GM18517 (cell line): ENCODE data around the gene TMEM250.

ENCODE experiments used
- ATAC-seq: cut with Tn5 transposase; IDR thresholded peaks from one replicate; pipeline ENCODE4 v1.9.1; 2021; ENCODE audit warnings: mild to moderate bottlenecking, moderate library complexity; ENCODE audit not compliant: unreplicated experiment

Gene TMEM250

GRCh38 chr9:136133191-136133958 is 14.7 kb upstream of the TMEM250 start:
- no peak for ATAC-seq

- no peak for ATAC-seq
These were observed 13.9 kb upstream of the TMEM250 start for GRCh38 chr9:136132512-136133050.

DNA sequence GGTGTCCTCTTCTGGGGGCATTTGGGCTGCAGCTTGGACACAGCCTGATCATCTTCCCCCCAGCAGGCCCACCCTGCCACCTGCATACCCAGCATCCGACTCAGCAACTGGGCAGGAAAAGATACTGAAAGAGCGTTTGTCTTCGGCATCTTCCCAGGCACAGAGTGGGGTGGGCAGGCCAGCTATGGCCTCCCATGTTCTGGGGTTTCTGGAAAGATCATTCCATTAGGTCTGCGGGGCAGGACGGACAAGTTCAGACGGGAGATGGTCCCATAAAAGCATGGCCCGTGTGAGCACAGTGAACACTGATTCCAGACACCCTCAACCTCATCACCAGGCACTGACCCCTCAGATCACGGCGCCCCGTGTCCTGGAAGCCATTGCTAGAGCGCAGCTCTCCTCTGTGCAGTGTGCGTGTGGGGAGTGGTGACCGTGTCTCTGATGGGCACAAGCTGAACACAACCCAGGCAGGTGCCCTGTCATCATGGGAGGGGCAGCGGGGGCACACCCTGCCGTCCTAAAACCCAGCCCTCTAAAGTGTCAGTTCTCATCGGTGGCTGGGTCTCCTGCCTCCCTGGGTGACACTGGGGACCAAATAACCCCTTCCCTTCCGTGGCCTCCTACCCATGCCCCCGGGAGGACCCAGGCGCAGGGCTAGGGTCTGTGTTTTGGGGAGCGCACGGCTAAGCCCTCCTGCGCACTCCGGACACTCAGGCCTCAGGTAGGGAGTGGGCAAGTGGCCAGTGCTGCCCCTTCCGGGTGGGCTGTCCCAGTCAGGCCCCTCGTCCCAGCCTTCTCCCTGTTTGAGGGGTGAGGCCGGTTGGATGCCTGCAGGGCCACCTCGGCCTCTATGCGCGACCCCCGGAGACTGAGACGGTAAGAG is 13.2 kb upstream of the TMEM250 start:
- no peak for ATAC-seq

GRCh38 chr9:136129176-136129575 is 10.5 kb upstream of the TMEM250 start:
- ATAC-seq: no peak

DNA sequence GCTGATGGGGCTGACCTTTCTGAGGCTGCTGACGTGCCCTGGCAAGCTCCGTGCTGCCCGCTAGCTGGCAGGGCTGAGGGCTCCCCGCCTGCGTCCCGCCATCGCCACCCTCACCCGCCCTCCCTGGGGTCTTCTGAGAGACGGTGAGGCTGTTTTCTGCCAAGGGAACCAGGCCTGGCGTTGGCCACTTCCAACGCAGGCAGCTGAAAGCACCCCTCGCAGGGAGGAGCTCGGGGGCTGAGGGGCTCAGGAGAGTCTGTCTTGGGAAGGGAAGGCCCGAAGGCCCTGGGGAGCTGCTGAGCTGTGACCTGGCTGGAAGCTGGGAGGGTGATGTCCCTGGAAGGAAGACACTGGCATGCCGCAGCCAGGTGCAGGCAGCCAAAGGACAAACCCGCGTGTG is 9.8 kb upstream of the TMEM250 start:
- ATAC-seq: no peak

GRCh38 chr9:136127313-136127712 is 8.6 kb upstream of the TMEM250 start:
- no peak for ATAC-seq

DNA sequence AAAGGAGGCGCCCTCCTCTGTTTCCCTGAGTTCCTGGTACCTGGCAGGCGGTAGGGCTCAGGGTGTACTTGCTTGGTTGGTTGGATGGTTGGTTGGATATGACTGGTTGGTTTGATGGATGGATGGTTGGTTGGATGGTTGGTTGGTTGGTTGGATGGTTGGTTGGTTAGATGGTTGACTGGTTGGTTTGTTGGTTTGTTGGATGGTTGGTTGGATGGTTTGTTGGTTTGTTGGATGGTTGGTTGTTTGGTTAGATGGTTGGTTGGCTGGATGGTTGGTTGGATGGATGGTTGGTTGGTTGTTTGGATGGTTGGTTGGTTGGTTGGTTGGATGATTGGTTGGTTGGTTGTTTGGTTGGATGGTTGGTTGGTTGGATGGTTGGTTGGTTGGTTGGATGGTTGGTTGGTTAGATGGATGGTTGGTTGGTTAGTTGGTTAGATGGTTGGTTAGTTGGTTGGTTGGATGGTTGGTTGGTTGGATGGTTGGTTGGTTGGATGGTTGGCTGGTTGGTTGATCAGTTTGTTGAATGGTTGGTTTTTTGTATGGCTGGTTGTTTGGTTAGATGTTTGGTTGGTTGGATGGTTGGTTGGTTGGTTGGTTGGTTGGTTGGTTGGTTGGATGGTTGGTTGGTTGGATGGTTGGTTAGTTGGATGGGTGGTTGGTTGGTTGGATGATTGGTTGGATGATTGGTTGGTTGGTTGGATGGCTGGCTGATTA is 6.5 kb upstream of the TMEM250 start:
- ATAC-seq: no peak

GRCh38 chr9:136122425-136123383 is 4.0 kb upstream of the TMEM250 start:
- no peak for ATAC-seq

- no peak for ATAC-seq
These were observed 3.1 kb upstream of the TMEM250 start for GRCh38 chr9:136121801-136122200.

DNA sequence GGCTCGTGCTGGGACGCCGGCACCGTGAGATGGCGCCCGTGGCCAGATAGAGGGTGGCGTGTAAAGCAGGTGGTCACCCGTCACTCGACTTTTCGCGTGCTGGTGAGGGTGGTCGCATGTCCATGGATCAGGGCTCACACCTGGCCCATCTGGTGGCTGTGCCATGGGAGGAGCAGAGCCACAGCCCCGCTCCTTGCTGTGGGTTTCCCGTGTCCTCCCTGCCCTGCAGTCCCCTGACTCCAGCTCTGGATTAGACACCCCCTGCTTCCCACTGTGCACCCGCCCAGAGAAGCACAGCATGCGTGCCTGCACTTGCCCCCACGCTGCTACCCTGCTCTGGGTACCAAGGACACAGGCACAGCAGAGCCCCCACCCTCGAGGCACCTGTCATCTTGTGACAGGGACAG is 1.8 kb upstream of the TMEM250 start:
- ATAC-seq: no peak

DNA sequence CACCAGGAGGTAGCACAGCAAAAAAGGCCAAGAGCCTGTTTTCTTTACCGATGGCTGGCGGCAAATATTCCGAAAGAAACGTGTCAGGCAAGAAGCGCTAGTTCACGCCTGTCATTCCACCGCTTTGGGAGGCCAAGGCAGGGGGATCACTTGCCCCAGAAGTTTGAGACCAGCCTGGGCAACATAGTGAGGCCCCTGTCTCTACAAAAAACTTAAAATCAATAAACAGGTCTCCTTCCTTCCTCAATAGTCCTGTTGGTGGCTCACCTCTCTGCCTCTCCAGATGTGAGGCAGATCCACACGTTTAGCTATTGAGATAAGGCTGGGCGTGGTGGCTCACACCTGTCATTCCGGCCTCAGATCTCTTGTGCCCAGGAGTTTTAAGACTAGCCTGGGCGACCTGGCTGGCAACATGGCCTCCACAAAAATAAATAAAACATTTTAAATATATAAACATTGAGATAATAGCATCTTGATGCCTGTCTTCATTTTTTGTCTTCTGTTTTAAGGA is 1.3 kb upstream of the TMEM250 start:
- ATAC-seq: no peak

GRCh38 chr9:136119061-136119882 is 597 bp upstream of the TMEM250 start:
- ATAC-seq: no peak

GRCh38 chr9:136117916-136118319 is 757 bp downstream of the TMEM250 start:
- peak; percentile 15 for ATAC-seq

DNA sequence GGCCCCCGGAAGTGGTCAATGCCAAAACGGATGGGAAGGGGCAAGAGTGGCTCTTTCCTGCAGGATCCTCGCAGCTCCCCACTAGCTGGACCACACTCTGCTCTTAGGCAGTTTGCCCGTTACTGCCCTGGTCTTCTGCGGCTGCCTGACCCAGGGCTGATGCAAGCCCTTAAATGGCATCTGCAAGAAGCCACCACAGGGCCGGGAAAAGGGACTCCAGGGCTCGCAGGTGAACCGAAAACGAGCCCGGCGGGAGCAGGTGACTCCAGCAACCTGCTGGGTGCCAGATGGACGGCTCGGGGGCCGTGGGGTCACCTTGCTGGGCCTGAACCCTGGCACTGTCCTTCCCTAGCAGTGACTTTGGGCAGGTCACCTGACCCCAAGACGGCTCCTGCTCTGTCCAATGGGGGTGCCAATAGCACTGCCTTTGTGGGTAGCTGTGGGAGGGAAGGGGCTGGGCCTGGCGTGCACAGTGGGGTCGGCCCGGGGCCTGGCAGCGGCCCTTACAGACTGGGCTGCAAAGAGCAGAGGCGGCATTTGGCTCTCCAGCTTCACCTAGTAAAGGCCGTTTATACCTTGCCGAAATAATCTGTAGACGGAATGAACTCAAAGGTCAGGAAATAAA is 1.3 kb downstream of the TMEM250 start:
- ATAC-seq: no peak

DNA sequence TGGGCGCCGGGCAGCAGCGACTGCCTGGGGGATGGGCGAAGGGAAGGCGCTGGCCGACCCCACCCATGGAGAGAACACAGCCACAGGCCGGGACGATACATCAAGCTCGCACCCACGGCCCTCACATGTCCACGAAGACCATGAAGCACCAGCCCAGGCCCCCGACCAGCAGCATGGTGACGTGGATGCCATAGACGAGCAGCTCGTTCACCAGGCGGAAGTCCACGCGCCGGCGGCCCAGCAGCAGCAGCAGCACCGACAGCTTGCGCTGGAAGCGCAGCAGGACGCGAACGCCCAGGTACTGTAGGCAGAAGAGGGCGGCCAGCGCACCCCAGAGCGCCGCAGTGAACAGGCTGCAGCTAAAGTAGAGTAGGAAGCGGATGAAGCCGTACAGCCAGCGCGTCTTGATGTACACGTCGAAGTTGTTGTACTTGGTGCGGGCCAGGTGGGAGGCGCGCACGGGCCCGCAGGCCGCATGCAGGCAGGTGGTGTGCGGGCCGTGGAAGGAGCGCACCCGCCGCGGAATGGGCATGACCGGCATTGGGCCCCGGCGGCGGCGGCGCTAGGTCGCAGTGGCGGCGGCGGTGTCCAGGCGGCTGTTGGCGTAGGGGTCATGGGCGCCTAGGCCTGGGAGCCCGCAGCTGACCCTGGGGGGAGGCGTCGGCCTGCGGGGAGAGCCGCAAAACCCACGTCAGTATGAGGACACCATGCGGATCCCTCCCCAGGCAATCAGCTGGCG is 2.1 kb downstream of the TMEM250 start:
- no peak for ATAC-seq

DNA sequence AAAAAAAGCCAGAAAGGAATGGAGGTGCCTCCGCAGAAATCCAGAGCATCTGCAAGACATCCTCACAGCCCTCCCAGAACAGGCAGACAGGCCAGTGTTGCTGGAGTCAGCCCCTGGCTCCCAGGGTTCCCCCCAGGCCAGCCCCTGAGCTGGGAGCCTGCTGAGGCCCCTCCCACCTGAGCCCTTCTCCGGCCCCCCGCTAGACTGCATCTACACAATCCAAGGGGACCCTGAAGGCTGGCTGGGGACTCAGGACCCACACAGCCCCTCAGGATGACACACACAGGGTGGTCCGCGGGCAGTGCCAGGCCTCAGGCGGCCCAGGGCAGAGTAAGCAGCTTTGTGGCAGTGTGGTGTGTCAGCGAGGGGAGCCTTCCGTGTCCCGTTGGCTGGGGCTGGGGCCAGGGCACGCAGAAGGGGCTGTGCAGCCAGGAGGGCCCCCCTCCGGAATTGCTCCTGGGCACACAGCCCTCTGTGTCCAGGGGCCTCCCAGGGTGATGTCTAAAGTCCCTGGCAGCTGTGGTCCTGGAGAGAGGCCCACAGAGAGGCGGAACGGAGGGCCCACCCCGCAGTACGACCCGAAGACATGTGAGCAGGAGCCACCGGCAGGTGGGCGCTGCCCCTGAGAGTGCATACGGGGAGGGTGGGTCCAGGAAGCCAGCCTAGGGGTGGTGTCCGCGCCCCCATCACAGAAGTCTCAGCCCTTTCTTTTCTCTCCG is 2.9 kb downstream of the TMEM250 start:
- ATAC-seq: no peak

GRCh38 chr9:136115206-136115605 is 3.5 kb downstream of the TMEM250 start:
- no peak for ATAC-seq
